CD4-positive, alpha-beta T cell (primary cell): Measurements from ENCODE around the gene CREBL2. TPM values are rescaled to one million over a fixed set of nuclear protein-coding genes. Genes with fewer than 3 reads are reported as not detected.

Source experiments
- ATAC-seq: fragments of 200-7000 bp; cut with Tn5 transposase; one replicate; pipeline ENCODE4 v1.10.0; 2022; ENCODE audit warnings: mild to moderate bottlenecking; ENCODE audit not compliant: poor library complexity
- CTCF ChIA-PET: fragments of 350-600 bp; sonication (Branson Sonifier 250); formaldehyde crosslinking; loops from one replicate; lab custom pipeline; 2021; ENCODE audit warnings: antibody characterized with exemption, inconsistent platforms; lab: Charles Lee
- POLR2A ChIA-PET: fragments of 350-600 bp; sonication (Branson Sonifier 250); formaldehyde crosslinking; loops from one replicate; lab custom pipeline; 2021; ENCODE audit warnings: antibody characterized with exemption, inconsistent platforms; lab: Charles Lee
- DNase-seq, 14 experiments: peaks; one replicate each; pipeline ENCODE4 v3.0.0-alpha.2; 2013 to 2020; ENCODE audit warnings: mixed read lengths in 2 of 14
- H3K27ac ChIP-seq, 2 donors: one replicate each; pipeline versions ENCODE4 v1.5.1 to v1.7.0; 2013; ENCODE audit warnings: low read length in 2 of 2, low read depth in 1 of 2, mild to moderate bottlenecking in 1 of 2
- H3K27me3 ChIP-seq, 2 experiments: 1 replicate in 1 of 2; 2 replicates in 1 of 2; pipeline versions ENCODE4 v1.6.1 to v1.7.0; 2013; ENCODE audit warnings: low read length in 2 of 2, control low read depth in 1 of 2, mild to moderate bottlenecking in 1 of 2, moderate library complexity in 1 of 2; ENCODE audit not compliant: insufficient read depth in 2 of 2, control insufficient read depth in 1 of 2
- H3K36me3 ChIP-seq: one replicate; pipeline ENCODE4 v1.6.1; 2013; ENCODE audit warnings: low read length, control low read depth; ENCODE audit not compliant: insufficient read depth
- H3K4me1 ChIP-seq: one replicate; pipeline ENCODE4 v1.6.1; 2013; ENCODE audit warnings: low read length, control low read depth; ENCODE audit not compliant: insufficient read depth
- H3K4me3 ChIP-seq: one replicate; pipeline ENCODE4 v1.5.1; 2013; ENCODE audit warnings: mild to moderate bottlenecking, low read length, moderate library complexity
- H3K9me3 ChIP-seq, 2 experiments: 1 replicate in 1 of 2; 2 replicates in 1 of 2; pipeline versions ENCODE4 v1.6.1 to v1.7.0; 2013; ENCODE audit warnings: low read length in 2 of 2, mild to moderate bottlenecking in 2 of 2, control low read depth in 1 of 2, moderate library complexity in 1 of 2; ENCODE audit not compliant: control insufficient read depth in 1 of 2, insufficient read depth in 1 of 2
- H3K27ac Mint-ChIP-seq: one replicate; pipeline ENCODE4 v1.8.0; 2020; ENCODE audit warnings: mixed read lengths
- H3K27me3 Mint-ChIP-seq: one replicate; pipeline ENCODE4 v1.8.0; 2021; ENCODE audit warnings: mixed read lengths
- H3K36me3 Mint-ChIP-seq: one replicate; pipeline ENCODE4 v1.8.0; 2021; ENCODE audit warnings: low read depth, mixed read lengths
- H3K4me1 Mint-ChIP-seq: one replicate; pipeline ENCODE4 v1.8.0; 2021; ENCODE audit warnings: low read depth, mixed read lengths
- H3K4me3 Mint-ChIP-seq: one replicate; pipeline ENCODE4 v1.8.0; 2020; ENCODE audit warnings: mild to moderate bottlenecking, mixed read lengths
- H3K9me3 Mint-ChIP-seq: one replicate; pipeline ENCODE4 v1.8.0; 2020; ENCODE audit warnings: mixed read lengths
- intact Hi-C, 2 experiments: fragments of 100-400 bp; cut with DNase I in 1 of 2; cut with micrococcal nuclease in 1 of 2; formaldehyde crosslinking; loops; one replicate each; pipeline versions ENCODE4 v1.15.1 to v1.9.0; 2023 to 2025; cut with DNase I, micrococcal nuclease
- total RNA-seq, 174 experiments: library from RNA in 2 of 174; stranded (reverse) in 2 of 174; gene quantifications; one replicate each; pipeline ENCODE4 v1.2.3 and lab custom pipeline; 2021 to 2026
- TF ChIP-seq, protein P1 (sequence below): fragments of 200-600 bp; IDR thresholded peaks from one replicate; pipeline ENCODE4 v1.8.0; 2022; ENCODE audit warnings: antibody characterized with exemption, mild to moderate bottlenecking

The CREBL2 gene
- total RNA-seq, 2 experiments from 2014 or later: 9.5 to 12.6 TPM

GRCh38 chr12:12604740-12605139, 6.9 kb upstream of the CREBL2 start:
- Histone ChIP-seq H3K4me1 (peaks cover 3% of the 10 kb centered on the region), H3K27me3 (no peaks in the 10 kb centered on the region), H3K36me3 (no peaks in the 10 kb centered on the region), H3K9me3 (no peaks in the 10 kb centered on the region), H3K27ac (no peak overlapping the region), H3K4me3 (no peak overlapping the region)
- Mint-ChIP-seq H3K4me1 (peaks cover 18% of the 10 kb centered on the region), H3K9me3 (no peaks in the 10 kb centered on the region), H3K27me3 (no peaks in the 10 kb centered on the region), H3K36me3 (no peaks in the 10 kb centered on the region), H3K27ac (no peak overlapping the region), H3K4me3 (no peak overlapping the region)
- intact Hi-C loops: loop anchor here in 1 of 2 experiments (5.0 kb wide), 1 partner anchor 37 kb away; no protein-coding TSS in a partner anchor
- ChIA-PET POLR2A (no interaction called here), CTCF (no interaction called here)
- ATAC-seq: no peak
- no peak for DNase-seq
- TF ChIP-seq, protein P1, sequence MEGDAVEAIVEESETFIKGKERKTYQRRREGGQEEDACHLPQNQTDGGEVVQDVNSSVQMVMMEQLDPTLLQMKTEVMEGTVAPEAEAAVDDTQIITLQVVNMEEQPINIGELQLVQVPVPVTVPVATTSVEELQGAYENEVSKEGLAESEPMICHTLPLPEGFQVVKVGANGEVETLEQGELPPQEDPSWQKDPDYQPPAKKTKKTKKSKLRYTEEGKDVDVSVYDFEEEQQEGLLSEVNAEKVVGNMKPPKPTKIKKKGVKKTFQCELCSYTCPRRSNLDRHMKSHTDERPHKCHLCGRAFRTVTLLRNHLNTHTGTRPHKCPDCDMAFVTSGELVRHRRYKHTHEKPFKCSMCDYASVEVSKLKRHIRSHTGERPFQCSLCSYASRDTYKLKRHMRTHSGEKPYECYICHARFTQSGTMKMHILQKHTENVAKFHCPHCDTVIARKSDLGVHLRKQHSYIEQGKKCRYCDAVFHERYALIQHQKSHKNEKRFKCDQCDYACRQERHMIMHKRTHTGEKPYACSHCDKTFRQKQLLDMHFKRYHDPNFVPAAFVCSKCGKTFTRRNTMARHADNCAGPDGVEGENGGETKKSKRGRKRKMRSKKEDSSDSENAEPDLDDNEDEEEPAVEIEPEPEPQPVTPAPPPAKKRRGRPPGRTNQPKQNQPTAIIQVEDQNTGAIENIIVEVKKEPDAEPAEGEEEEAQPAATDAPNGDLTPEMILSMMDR: no peak

GRCh38 chr12:12606781-12607589, 4.7 kb upstream of the CREBL2 start:
- Histone ChIP-seq H3K36me3 (no peaks in the 10 kb centered on the region), H3K4me3 (no peak overlapping the region), H3K9me3 (no peaks in the 10 kb centered on the region), H3K27me3 (no peaks in the 10 kb centered on the region), H3K4me1 (peaks cover 14% of the 10 kb centered on the region), H3K27ac (no peak overlapping the region)
- Mint-ChIP-seq H3K27ac (peak overlapping the region; percentile 19), H3K36me3 (peaks cover 8% of the 10 kb centered on the region), H3K4me1 (peaks cover 36% of the 10 kb centered on the region), H3K9me3 (no peaks in the 10 kb centered on the region), H3K4me3 (peak overlapping the region; percentile 57), H3K27me3 (no peaks in the 10 kb centered on the region)
- TF ChIP-seq, protein P1: no peak
- no peak for DNase-seq
- ChIA-PET POLR2A (interaction anchor here (0.6 to 0.9 kb wide), 4 partner anchors 39 to 165 kb away, joined by 3 to 4 read pairs (median 3); no protein-coding TSS in a partner anchor), CTCF (interaction anchor here (0.6 kb wide), 2 partner anchors 32 to 104 kb away, joined by 3 read pairs; no protein-coding TSS in a partner anchor)
- intact Hi-C loops: no loop called here
- no peak for ATAC-seq

GRCh38 chr12:12608557-12608957, 3.1 kb upstream of the CREBL2 start:
- Histone ChIP-seq H3K27me3 (no peaks in the 10 kb centered on the region), H3K4me1 (peaks cover 28% of the 10 kb centered on the region), H3K36me3 (no peaks in the 10 kb centered on the region), H3K9me3 (no peaks in the 10 kb centered on the region), H3K27ac (no peak overlapping the region), H3K4me3 (no peak overlapping the region)
- no peaks in the 10 kb centered on the region for H3K27me3 Mint-ChIP-seq
- intact Hi-C loops: no loop called here
- peak overlapping the region; percentile 76 for H3K27ac Mint-ChIP-seq
- peak in 1 of 14 experiments; percentile 24 for DNase-seq
- CTCF ChIA-PET: no interaction called here
- peak overlapping the region; percentile 68 for H3K4me3 Mint-ChIP-seq
- H3K4me1 Mint-ChIP-seq: peaks cover 50% of the 10 kb centered on the region
- TF ChIP-seq, protein P1: no peak
- H3K9me3 Mint-ChIP-seq: no peaks in the 10 kb centered on the region
- POLR2A ChIA-PET: interaction anchor here (1.7 kb wide), 1 partner anchor 106 kb away, joined by 5 read pairs; no protein-coding TSS in a partner anchor
- no peak for ATAC-seq
- peaks cover 20% of the 10 kb centered on the region for H3K36me3 Mint-ChIP-seq
